Activated CD4-positive, CD25-positive, alpha-beta regulatory T cell (primary cell): ENCODE results near the gene STAT3.
"Not testable (repeated sequence)": the region's sequence is repeated elsewhere in the genome, so short reads cannot be mapped to it uniquely, and the experiment has no call there.

Source experiments
- DNase-seq, 4 experiments: peaks; one replicate each; lab custom pipeline; 2025; lab: John Stamatoyannopoulos, UW

The STAT3 gene

DNA sequence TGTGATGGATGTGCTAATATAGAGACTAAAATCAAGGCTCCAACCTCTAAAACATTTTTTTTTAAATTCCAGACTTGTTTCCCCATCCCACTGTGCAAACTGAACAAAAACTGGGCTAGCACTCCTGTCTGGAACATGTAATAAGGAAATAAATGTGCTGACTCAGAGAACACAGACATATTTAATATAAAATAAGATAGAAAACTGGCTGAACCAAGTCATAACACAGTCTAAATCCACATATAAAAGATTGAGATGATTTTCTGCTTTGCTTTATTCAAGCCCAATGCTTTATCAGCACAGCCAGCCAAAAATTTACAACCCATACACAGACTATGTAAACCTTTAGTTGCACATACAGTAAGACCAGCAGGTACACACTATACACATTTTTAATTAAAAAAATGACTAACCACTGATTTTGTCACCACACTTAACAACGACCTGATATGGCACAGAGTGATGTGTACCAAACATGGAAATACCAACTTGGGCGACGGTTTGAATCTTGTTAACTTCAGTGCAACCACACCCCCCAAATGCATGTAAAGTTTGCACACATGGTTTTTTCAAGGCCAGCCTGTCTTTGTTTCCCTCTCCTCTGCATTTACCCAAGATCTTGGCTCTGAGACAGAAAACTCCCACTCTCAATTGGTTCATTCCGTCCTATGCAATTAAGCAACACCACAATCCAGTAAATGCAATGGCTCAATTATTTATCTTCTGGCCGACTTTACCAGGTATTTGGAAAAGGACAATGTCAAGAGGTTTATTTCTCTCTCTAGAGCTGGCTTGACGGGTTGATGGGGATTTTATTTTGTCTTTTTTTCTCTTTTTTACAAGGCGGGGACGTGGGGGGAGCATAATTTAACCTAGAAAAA lies 1.2 kb downstream of the STAT3 start:
- DNase-seq, result no peak

GRCh38 chr17:42381898-42382297 lies 6.3 kb downstream of the STAT3 start:
- no peak for DNase-seq

- DNase-seq, result no peak
Observed at GRCh38 chr17:42380935-42381334, 7.3 kb downstream of the STAT3 start.

- DNase-seq, result no peak
Observed at GRCh38 chr17:42378959-42379594, 9.2 kb downstream of the STAT3 start.

- no peak for DNase-seq
Observed at GRCh38 chr17:42378359-42378958, 9.8 kb downstream of the STAT3 start.

- no peak for DNase-seq
Observed at GRCh38 chr17:42373896-42374295, 14.3 kb downstream of the STAT3 start.

GRCh38 chr17:42372142-42372541 lies 16.1 kb downstream of the STAT3 start:
- DNase-seq, result no peak

GRCh38 chr17:42368797-42369561 lies 19.3 kb downstream of the STAT3 start:
- not testable (repeated sequence) for DNase-seq

- not testable (repeated sequence) for DNase-seq
Observed at GRCh38 chr17:42368310-42368709, 19.9 kb downstream of the STAT3 start.

DNA sequence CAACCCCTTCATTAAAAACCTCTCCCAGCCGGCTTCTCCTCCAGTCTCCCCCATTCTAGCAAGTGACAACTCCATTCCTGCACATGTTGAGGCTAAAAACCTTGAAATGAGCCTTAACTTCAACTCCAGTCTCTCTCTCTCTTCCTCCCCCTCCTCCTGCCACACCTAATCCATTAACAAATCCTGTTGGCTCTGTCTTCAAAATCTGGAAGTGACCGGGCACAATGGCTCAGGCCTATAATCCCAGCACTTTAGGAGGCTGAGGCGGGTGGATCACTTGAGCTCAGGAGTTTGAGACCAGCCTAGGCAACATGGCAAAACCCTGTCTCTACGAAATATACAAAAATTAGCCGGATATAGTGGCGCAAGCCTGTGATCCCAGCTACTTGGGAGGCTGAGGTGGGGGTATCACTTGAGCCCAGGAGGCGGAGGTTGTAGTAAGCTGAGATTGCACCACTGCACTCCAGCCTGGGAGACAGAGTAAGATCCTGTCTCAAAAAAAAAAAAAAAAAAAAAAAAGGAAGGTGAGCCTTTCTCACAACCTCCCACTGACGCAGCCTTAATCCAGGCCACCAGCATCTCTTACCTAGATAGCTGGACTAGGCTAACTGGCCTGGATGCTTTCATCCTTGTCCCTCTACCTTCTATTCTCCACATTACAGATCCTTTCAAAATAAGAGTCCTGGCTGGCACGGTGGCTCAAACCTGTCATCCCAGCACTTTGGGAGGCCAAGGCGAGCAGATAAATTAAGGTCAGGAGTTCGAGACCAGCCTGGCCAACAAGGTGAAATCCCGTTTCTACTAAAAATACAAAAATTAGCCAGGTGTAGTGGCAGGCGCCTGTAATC lies 21.8 kb downstream of the STAT3 start:
- DNase-seq, result not testable (repeated sequence)

GRCh38 chr17:42365136-42365535 lies 23.1 kb downstream of the STAT3 start:
- DNase-seq, result no peak

DNA sequence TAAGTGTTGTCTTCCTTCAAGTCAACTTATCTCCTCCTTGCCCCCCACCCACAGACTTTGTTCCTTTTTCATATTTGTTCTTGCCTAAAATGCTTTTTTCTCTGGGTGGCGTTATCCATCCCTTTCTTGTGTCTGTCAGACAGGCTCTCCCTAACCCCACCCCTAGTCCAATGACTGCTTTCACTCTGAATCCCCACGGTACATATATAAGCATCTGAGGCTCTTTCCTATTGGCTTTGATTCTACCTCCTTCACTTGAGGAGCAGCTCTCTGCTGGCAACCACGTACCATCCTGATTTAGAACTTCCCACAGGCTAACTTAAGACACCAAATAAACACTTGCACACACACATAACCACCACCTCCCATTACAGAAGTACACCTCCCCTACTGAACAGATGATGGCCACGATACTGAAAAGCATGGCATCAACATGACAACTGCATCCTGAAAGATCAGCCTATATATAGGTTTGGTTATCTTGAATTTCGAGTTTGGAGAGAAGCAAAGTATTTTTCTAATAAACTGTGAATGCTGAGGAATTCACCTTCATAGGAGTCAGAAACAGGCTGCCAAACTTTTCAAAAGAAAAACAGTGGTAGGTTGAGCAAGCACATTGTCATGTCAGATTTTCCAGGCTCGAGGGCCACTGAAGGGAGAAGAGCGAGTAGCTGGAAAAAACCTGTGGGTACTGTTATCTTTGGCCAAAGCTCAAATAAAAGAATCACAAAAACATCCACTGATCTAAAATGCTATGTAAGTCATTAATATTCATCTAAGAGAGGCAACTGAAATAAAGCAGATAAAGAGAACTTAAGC lies 24.3 kb downstream of the STAT3 start:
- DNase-seq, result no peak

DNA sequence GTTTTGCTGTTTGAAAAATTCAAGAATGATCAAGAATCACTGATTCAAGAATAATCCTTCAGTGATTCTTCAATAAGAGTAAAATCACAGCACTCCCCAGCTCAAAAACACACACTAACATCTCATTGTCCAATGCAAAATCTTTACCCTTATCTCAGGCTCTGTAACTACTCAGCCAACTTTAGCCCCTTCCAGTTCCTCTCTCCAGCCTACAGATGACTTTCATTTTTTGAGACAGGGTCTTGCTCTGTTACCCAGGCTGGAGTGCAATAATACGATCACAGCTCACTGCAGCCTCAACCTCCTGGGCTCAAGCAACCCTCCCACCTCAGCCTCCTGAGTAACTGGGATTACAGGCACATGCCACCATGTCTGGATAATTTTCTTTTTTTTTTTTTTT lies 25.0 kb downstream of the STAT3 start:
- no peak for DNase-seq

DNA sequence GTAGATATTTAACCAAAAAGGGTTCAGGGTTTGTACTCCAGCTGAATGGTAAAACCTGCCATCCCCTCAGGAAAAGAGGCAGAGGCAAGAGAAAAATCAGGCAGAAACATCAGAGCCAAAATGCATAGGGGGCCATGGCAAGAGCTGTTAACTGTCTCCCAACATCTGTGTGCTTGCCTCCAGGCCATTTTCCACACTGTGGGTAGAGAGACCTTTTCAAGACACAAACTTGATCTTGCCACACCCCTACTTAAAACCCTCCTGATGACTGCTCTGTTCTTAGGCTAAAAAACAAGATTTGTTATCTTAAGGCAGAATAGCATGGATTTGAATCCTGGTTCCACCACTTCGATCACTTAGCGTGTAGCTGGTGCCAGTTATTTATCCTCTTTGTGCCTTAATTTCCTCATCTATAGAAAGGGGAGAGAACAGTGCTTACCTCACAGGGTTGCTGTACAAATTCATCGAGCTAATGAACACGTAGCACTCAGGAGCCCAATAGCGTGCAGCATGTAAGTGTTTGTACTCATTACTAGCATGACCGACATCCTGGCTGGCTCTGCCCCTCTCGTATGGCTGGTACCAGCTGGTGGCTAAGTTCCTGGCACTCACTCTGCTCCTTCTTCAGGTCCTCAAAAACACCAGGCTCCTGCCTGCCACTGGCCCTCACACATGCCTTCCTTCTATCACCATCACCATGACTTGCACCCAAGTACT lies 25.8 kb downstream of the STAT3 start:
- DNase-seq, result no peak

GRCh38 chr17:42361781-42362186 lies 26.5 kb downstream of the STAT3 start:
- no peak for DNase-seq

GRCh38 chr17:42360388-42360787 lies 27.9 kb downstream of the STAT3 start:
- DNase-seq, result not testable (repeated sequence)

GRCh38 chr17:42359133-42359532 lies 29.1 kb downstream of the STAT3 start:
- DNase-seq, result no peak

- no peak for DNase-seq
Observed at GRCh38 chr17:42358434-42358833, 29.8 kb downstream of the STAT3 start.

- DNase-seq, result no peak
Observed at GRCh38 chr17:42354956-42355843, 33.0 kb downstream of the STAT3 start.
